HG02678 (cell line): ENCODE data around the gene CHCHD1.
"Not testable (repeated sequence)": the region's sequence is repeated elsewhere in the genome, so short reads cannot be mapped to it uniquely, and the experiment has no call there.

Experiments used
- ATAC-seq: cut with Tn5 transposase; IDR thresholded peaks from one replicate; pipeline ENCODE4 v1.9.1; 2021; ENCODE audit warnings: mild to moderate bottlenecking, moderate library complexity; ENCODE audit not compliant: unreplicated experiment

The CHCHD1 gene

GRCh38 chr10:73768881-73769280, 13.0 kb upstream of the CHCHD1 start:
- ATAC-seq, result no peak

- ATAC-seq, result no peak
Measured at GRCh38 chr10:73769396-73769795, 12.5 kb upstream of the CHCHD1 start.

GRCh38 chr10:73771722-73772280, 10.0 kb upstream of the CHCHD1 start:
- ATAC-seq, result no peak

- peak; percentile 64 for ATAC-seq
Measured at GRCh38 chr10:73772281-73773151, 9.3 kb upstream of the CHCHD1 start.

GRCh38 chr10:73773152-73773879, 8.5 kb upstream of the CHCHD1 start:
- peak; percentile 8 for ATAC-seq

- ATAC-seq, result no peak
Measured at GRCh38 chr10:73774637-73775036, 7.2 kb upstream of the CHCHD1 start.

- no peak for ATAC-seq
Measured at GRCh38 chr10:73779018-73779417, 2.8 kb upstream of the CHCHD1 start.

GRCh38 chr10:73779539-73780197, 2.2 kb upstream of the CHCHD1 start:
- ATAC-seq, result no peak

GRCh38 chr10:73780301-73780700, 1.5 kb upstream of the CHCHD1 start:
- no peak for ATAC-seq

GRCh38 chr10:73780966-73781365, 882 bp upstream of the CHCHD1 start:
- ATAC-seq, result no peak

GRCh38 chr10:73781548-73781878, 335 bp upstream of the CHCHD1 start:
- no peak for ATAC-seq

- ATAC-seq, result no peak
Measured at GRCh38 chr10:73782749-73783085, 869 bp downstream of the CHCHD1 start.

- ATAC-seq, result peak; percentile 72
Measured at GRCh38 chr10:73785211-73785720, 3.4 kb downstream of the CHCHD1 start, which contains the start of gene ZSWIM8. Gene ZSWIM8, plus strand, starts transcription at chr10:73785606. Its CDS starts 273 bp downstream, at chr10:73785879.

- ATAC-seq, result peak; percentile 17
Measured at GRCh38 chr10:73785721-73786511, 4.1 kb downstream of the CHCHD1 start.

GRCh38 chr10:73786512-73786885, 4.7 kb downstream of the CHCHD1 start:
- ATAC-seq, result no peak

- not testable (repeated sequence) for ATAC-seq
Measured at GRCh38 chr10:73787031-73787800, 5.4 kb downstream of the CHCHD1 start.

- ATAC-seq, result no peak
Measured at GRCh38 chr10:73788864-73789658, 7.2 kb downstream of the CHCHD1 start.

GRCh38 chr10:73789659-73790055, 7.8 kb downstream of the CHCHD1 start:
- ATAC-seq, result no peak
